ENCODE measurements around the gene MRRF. TPM values are rescaled to one million over a fixed set of nuclear protein-coding genes. Genes with fewer than 3 reads are reported as not detected.

Gene MRRF
- total RNA-seq, 2 donors from 2014 or later = 21.1 to 35.4 TPM

GRCh38 chr9:122229485-122229837 is 35.2 kb upstream of the MRRF start:
- no peak overlapping the region for H3K4me3 ChIP-seq
- TF ChIP-seq POLR2AphosphoS5 (IDR thresholded peaks at IDR 0.05) (no peak), POLR2A (IDR thresholded peaks at IDR 0.05) (no peak)
- intact Hi-C loops (cut with DNase I) = no loop called here
- H3K4me1 ChIP-seq (replicated peaks) = peaks cover 5% of the 10 kb centered on the region
- no peaks in the 10 kb centered on the region for H3K36me3 ChIP-seq
- no peak overlapping the region for H3K27ac ChIP-seq
- no peaks in the 10 kb centered on the region for H3K9me3 ChIP-seq
- WGBS = 52% methylated on average over 4 of the region's 4 CpGs
- peaks cover 25% of the 10 kb centered on the region for H3K27me3 ChIP-seq (replicated peaks; ENCODE audit: insufficient read depth)
- DNase-seq (ENCODE audit: low spot score) = no peak

DNA sequence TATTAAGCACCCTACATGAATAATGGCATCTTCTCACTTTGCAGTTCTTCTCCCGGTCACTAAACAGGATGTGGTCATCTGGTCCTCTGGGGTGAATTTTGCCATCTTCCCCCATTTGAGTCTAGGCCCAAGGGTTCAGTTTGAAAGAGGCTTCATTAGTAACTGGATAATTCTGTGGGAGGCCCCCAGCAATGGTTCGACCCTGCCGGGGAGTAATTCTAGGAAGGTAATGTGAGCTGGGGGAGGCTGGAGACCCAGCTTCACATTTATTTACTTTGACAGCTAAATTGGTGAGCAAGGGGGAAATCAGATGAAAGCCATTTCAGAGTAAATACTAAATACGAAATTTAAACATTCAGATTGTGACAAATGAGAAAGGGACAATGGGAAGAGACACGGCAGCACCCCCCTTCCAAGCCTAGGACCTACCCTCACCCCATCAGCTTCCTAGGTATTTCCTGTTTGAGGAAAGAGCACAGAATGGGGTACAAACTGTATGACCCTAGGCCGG is 31.8 kb upstream of the MRRF start:
- H3K9me3 ChIP-seq = no peaks in the 10 kb centered on the region
- no peak for DNase-seq (ENCODE audit: low spot score)
- H3K27me3 ChIP-seq (replicated peaks; ENCODE audit: insufficient read depth) = no peaks in the 10 kb centered on the region
- no peak overlapping the region for H3K27ac ChIP-seq
- TF ChIP-seq POLR2AphosphoS5 (IDR thresholded peaks at IDR 0.05) (no peak), CTCF (IDR thresholded peaks at IDR 0.05) (no peak), POLR2A (IDR thresholded peaks at IDR 0.05) (no peak)
- H3K36me3 ChIP-seq = no peaks in the 10 kb centered on the region
- intact Hi-C loops (cut with DNase I) = no loop called here
- WGBS = 57% methylated on average over 6 of the region's 6 CpGs
- H3K4me3 ChIP-seq = no peak overlapping the region
- H3K4me1 ChIP-seq (replicated peaks) = peaks cover 5% of the 10 kb centered on the region

DNA sequence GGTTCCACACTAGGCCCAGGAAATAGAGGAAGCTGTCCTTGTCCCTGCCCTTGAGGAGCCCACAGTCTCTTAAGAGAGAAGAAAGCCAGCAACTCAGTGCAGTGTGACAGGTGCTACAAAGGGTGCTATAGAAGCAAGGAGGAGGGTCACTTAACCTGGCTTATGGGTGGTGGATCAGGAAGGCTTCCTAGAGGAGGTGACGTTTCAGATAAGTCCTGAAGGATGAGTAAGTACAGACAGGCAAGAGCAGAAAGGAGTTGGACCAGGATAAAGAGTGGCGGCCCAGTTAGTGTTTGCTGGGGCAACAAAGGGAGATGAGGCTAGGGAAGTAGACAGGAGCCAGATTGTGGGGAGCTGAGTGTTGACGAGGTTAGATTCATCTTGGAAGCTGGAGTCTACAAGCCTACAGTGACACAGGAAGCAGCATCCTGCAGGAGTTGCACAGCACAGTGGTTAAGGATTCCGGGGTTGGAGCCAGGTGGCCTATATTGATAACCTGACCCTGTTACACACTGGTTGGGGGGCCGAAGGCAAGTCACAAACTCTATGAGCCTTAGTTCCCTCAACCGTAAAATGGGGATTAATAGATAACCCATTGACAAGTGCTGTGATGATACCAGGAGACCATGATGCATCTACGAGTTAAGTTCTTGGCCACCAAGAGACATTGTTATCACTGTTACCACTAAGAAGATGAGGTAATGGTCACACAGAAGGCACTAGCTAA is 30.5 kb upstream of the MRRF start:
- H3K4me1 ChIP-seq (replicated peaks) = no peaks in the 10 kb centered on the region
- WGBS = 83% methylated on average over 7 of the region's 7 CpGs
- no peak for TF ChIP-seq POLR2A (IDR thresholded peaks at IDR 0.05)
- no peak for TF ChIP-seq POLR2AphosphoS5 (IDR thresholded peaks at IDR 0.05)
- TF ChIP-seq CTCF (IDR thresholded peaks at IDR 0.05) = no peak
- no peak overlapping the region for H3K27ac ChIP-seq
- no peak overlapping the region for H3K4me3 ChIP-seq
- H3K27me3 ChIP-seq (replicated peaks; ENCODE audit: insufficient read depth) = no peaks in the 10 kb centered on the region
- no peaks in the 10 kb centered on the region for H3K9me3 ChIP-seq
- no peaks in the 10 kb centered on the region for H3K36me3 ChIP-seq
- intact Hi-C loops (cut with DNase I) = no loop called here
- DNase-seq (ENCODE audit: low spot score) = no peak

DNA sequence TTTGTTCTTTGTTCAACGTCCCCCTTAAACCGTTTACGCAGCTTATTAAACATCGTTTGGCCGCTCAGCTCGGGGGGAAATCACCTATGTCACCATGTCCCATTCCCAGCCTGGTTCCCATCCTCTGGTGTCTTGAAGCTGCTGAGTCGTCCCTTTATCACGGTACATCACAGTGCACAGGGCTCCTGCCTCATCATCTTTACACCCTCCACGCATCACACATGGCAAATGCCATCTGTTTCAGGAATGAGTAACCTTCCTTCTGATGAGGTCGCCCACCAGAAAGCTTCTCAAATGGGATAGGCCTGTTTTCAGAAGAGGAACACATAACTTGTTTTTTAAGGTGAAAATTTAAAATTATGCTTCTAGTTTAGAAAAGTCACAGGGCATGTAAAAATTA is 28.0 kb upstream of the MRRF start:
- WGBS = 51% methylated on average over 10 of the region's 10 CpGs
- no peak overlapping the region for H3K27ac ChIP-seq
- H3K36me3 ChIP-seq = no peaks in the 10 kb centered on the region
- H3K4me3 ChIP-seq = no peak overlapping the region
- DNase-seq (ENCODE audit: low spot score) = no peak
- TF ChIP-seq POLR2A (IDR thresholded peaks at IDR 0.05) (no peak), POLR2AphosphoS5 (IDR thresholded peaks at IDR 0.05) (no peak), CTCF (IDR thresholded peaks at IDR 0.05) (no peak)
- no peaks in the 10 kb centered on the region for H3K27me3 ChIP-seq (replicated peaks; ENCODE audit: insufficient read depth)
- no peaks in the 10 kb centered on the region for H3K9me3 ChIP-seq
- no peaks in the 10 kb centered on the region for H3K4me1 ChIP-seq (replicated peaks)
- intact Hi-C loops (cut with DNase I) = no loop called here

DNA sequence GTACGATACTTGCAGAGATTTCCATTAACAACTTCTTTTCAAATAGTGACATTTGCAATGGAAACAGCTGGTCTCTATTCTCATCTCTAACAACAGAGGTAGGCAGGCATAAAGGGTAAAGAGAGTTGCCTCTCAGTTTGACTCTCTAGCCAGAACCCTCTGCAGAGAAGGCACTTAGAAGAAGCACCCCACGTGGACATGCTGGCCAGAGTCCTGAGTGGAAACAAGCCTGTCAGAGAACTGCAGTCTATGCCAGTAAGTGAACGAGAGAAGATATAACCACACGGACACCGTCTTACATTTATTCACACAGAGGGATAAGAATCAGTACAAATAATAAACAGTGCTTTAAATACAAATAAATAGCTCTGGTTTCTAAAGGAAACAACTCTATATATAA is 25.0 kb upstream of the MRRF start:
- Histone ChIP-seq H3K27me3 (replicated peaks; ENCODE audit: insufficient read depth) (no peaks in the 10 kb centered on the region), H3K27ac (no peak overlapping the region), H3K9me3 (no peaks in the 10 kb centered on the region), H3K36me3 (peaks cover 0 to 7% of the 10 kb centered on the region in 2 donors), H3K4me3 (no peak overlapping the region), H3K4me1 (replicated peaks) (no peaks in the 10 kb centered on the region)
- WGBS = 71% methylated on average over 5 of the region's 5 CpGs
- no peak for DNase-seq (ENCODE audit: low spot score)
- TF ChIP-seq POLR2A (IDR thresholded peaks at IDR 0.05) (no peak), CTCF (IDR thresholded peaks at IDR 0.05) (no peak), POLR2AphosphoS5 (IDR thresholded peaks at IDR 0.05) (no peak)
- intact Hi-C loops (cut with DNase I) = no loop called here

All from prostate gland (tissue), 2 donors.